K562 (cell line): ENCODE measurements around the gene ANKRD11. TPM values are rescaled to one million over a fixed set of nuclear protein-coding genes. Genes with fewer than 3 reads are reported as not detected.
A peak's percentile ranks its signal among the peaks of the same experiment; 100 is the strongest.

Source experiments
- CHD2 ChIP-seq: IDR thresholded peaks from 2 replicates; pipeline ENCODE4 v1.6.1; 2011; ENCODE audit warnings: low read depth, low read length
- DDX20 ChIP-seq: fragments of 450-650 bp; IDR thresholded peaks from 2 replicates; pipeline ENCODE4 v1.6.1; 2016; ENCODE audit warnings: missing genetic modification characterization, low read depth, mild to moderate bottlenecking, missing compliant biosample characterization, moderate library complexity
- EHMT2 ChIP-seq: fragments of 450-650 bp; IDR thresholded peaks from 2 replicates; pipeline ENCODE4 v1.6.1; 2018; ENCODE audit warnings: antibody characterized with exemption
- FOXA1 ChIP-seq: fragments of 450-650 bp; IDR thresholded peaks from 2 replicates; pipeline ENCODE4 v1.6.1; 2016; ENCODE audit warnings: mild to moderate bottlenecking, borderline replicate concordance
- GTF2A2 ChIP-seq: IDR thresholded peaks from 2 replicates; pipeline ENCODE4 v1.6.1; 2016; ENCODE audit warnings: mild to moderate bottlenecking, missing genetic modification characterization, missing compliant biosample characterization
- KDM2B ChIP-seq: fragments of 250-450 bp; sonication (Bioruptor Pico); IDR thresholded peaks from 2 replicates; pipeline ENCODE4 v1.8.0; 2021; ENCODE audit warnings: mild to moderate bottlenecking, moderate library complexity
- MLLT1 ChIP-seq, 2 experiments: fragments of 450-650 bp; IDR thresholded peaks; 2 replicates each; pipeline ENCODE4 v1.6.1; 2016
- NONO ChIP-seq, 2 experiments: fragments of 200-400 bp in 1 of 2; fragments of 450-650 bp in 1 of 2; formaldehyde crosslinking in 1 of 2; IDR thresholded peaks; 2 replicates each; pipeline ENCODE4 v1.6.1; 2017; ENCODE audit warnings: low read depth in 2 of 2, mild to moderate bottlenecking in 2 of 2, moderate library complexity in 2 of 2, low read length in 1 of 2
- SUPT5H ChIP-seq: fragments of 450-650 bp; IDR thresholded peaks from 2 replicates; pipeline ENCODE4 v1.6.1; 2016
- ZFX ChIP-seq: sonication (generic); formaldehyde crosslinking; IDR thresholded peaks from 2 replicates; pipeline ENCODE4 v1.8.0; 2022; ENCODE audit warnings: mild to moderate bottlenecking, missing genetic modification reagents, moderate library complexity
- ZNF583 ChIP-seq: fragments of 250-450 bp; sonication (Bioruptor Pico); IDR thresholded peaks from 2 replicates; pipeline ENCODE4 v1.4.0; 2020
- ZNF655 ChIP-seq: fragments of 250-450 bp; sonication (Bioruptor Pico); IDR thresholded peaks from 2 replicates; pipeline ENCODE4 v1.5.0; 2021
- polyA plus RNA-seq, 8 experiments: library from polyadenylated mRNA; depleted of rRNA in 4 of 8; stranded (reverse) in 5 of 8; unstranded in 3 of 8; fragments of >200 nt; fragmentation: Nextera tagmentation in 2 of 8; fragmentation: Illumina TruSeq in 1 of 8; extraction: Ambion mirVana in 2 of 8; extraction: Trizol in 1 of 8; gene quantifications; 2 replicates each; pipeline versions ENCODE4 v1.2.1 to v1.2.3, GENCODE V29; 2011 to 2014; ENCODE audit warnings: inconsistent platforms in 1 of 8, missing spikeins in 1 of 8
- total RNA-seq, 7 experiments: library from RNA; depleted of rRNA in 6 of 7; stranded (reverse); fragments of >200 nt in 6 of 7; fragmentation: Illumina TruSeq in 2 of 7; extraction: Trizol in 2 of 7; gene quantifications; 2 replicates each; pipeline versions ENCODE4 v1.2.1 to v1.2.3, GENCODE V29; 2011 to 2021; ENCODE audit warnings: low replicate concordance in 1 of 7
- TF ChIP-seq, protein P1 (sequence below): fragments of 450-650 bp; IDR thresholded peaks from 2 replicates; pipeline ENCODE4 v1.6.1; 2016; ENCODE audit warnings: low read depth
- TF ChIP-seq, protein P2 (sequence below): sonication (generic); formaldehyde crosslinking; IDR thresholded peaks from 2 replicates; pipeline ENCODE4 v1.8.1; 2023; ENCODE audit warnings: mild to moderate bottlenecking, missing genetic modification reagents

The ANKRD11 gene
- total and polyA plus RNA-seq, 9 of the 15 experiments (the other 6 are each of a cell fraction or from before 2014, with no cell fraction given), result 4.7 to 126 (median 31.7) TPM

DNA sequence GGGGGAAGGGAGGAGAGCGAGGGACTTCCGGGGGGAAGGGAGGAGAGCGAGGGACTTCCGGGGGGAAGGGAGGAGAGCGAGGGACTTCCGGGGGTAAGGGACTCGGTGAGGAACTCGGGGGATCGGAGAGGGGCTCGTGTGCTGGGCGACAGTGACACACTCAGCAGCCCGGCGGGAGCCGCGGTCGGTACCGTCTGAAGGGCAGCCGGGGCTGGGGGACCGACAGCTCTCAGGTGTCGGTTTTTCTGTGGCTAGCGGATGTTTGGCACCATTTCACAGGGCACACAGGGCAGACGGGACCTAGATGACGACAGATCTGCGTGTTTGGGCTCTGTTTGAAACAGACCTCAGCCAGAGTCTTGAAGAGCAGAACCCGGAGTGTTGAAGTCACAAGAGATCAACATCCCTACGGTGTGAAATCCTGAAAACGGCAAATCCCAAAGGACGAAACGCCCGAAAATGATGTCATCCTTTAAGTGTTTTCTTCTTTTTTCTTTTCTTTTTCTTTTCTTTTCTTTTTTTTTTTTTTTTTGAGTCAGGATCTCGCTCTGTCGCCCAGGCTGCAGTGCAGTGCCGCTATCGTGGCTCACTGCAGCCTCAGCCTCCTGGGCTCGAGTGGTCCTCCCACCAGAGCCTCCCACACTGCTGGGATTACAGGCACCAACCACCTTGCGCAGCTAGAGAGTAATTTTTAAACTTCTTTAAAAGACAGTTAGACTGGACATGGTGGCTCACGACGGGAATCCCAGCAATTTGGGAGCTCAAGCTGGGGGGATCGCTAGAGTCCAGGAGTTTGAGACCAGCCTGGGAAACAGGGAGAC lies 249.0 kb downstream of the ANKRD11 start (continued):
- TF ChIP-seq, protein P1, sequence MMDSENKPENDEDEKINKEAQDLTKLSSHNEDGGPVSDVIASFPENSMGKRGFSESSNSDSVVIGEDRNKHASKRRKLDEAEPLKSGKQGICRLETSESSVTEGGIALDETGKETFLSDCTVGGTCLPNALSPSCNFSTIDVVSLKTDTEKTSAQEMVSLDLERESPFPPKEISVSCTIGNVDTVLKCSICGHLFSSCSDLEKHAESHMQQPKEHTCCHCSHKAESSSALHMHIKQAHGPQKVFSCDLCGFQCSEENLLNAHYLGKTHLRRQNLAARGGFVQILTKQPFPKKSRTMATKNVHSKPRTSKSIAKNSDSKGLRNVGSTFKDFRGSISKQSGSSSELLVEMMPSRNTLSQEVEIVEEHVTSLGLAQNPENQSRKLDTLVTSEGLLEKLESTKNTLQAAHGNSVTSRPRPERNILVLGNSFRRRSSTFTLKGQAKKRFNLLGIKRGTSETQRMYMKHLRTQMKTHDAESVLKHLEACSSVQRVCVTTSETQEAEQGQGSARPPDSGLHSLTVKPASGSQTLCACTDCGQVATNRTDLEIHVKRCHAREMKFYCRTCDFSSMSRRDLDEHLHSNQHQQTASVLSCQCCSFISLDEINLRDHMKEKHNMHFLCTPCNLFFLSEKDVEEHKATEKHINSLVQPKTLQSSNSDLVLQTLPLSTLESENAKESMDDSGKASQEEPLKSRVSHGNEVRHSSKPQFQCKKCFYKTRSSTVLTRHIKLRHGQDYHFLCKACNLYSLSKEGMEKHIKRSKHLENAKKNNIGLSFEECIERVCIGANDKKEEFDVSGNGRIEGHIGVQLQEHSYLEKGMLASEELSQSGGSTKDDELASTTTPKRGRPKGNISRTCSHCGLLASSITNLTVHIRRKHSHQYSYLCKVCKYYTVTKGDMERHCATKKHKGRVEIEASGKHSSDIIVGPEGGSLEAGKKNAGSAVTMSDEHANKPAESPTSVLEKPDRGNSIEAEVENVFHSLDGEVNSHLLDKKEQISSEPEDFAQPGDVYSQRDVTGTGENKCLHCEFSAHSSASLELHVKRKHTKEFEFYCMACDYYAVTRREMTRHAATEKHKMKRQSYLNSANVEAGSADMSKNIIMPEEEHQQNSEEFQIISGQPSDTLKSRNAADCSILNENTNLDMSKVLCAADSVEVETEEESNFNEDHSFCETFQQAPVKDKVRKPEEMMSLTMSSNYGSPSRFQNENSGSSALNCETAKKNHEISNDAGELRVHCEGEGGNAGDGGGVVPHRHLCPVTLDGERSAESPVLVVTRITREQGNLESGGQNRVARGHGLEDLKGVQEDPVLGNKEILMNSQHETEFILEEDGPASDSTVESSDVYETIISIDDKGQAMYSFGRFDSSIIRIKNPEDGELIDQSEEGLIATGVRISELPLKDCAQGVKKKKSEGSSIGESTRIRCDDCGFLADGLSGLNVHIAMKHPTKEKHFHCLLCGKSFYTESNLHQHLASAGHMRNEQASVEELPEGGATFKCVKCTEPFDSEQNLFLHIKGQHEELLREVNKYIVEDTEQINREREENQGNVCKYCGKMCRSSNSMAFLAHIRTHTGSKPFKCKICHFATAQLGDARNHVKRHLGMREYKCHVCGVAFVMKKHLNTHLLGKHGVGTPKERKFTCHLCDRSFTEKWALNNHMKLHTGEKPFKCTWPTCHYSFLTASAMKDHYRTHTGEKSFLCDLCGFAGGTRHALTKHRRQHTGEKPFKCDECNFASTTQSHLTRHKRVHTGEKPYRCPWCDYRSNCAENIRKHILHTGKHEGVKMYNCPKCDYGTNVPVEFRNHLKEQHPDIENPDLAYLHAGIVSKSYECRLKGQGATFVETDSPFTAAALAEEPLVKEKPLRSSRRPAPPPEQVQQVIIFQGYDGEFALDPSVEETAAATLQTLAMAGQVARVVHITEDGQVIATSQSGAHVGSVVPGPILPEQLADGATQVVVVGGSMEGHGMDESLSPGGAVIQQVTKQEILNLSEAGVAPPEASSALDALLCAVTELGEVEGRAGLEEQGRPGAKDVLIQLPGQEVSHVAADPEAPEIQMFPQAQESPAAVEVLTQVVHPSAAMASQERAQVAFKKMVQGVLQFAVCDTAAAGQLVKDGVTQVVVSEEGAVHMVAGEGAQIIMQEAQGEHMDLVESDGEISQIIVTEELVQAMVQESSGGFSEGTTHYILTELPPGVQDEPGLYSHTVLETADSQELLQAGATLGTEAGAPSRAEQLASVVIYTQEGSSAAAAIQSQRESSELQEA, result no peak
- TF ChIP-seq SUPT5H (peak; percentile 98), DDX20 (tag) (no peak), EHMT2 (no peak), FOXA1 (no peak), ZNF655 (CRISPR knock-in tag) (no peak), ZFX (peak; percentile 26), KDM2B (no peak), NONO (IDR thresholded peaks at IDR 0.05; ENCODE audit: low read depth in 2 of 2, low read length in 1 of 2) (no peak), CHD2 (peak; percentile 30; the same call in 1 of the 2 replicates), GTF2A2 (tag) (no peak), MLLT1 (IDR thresholded peaks at IDR 0.05) (peak; percentile 26 to 63; a peak in 2 of 4 replicates), ZNF583 (no peak)
- TF ChIP-seq, protein P2, sequence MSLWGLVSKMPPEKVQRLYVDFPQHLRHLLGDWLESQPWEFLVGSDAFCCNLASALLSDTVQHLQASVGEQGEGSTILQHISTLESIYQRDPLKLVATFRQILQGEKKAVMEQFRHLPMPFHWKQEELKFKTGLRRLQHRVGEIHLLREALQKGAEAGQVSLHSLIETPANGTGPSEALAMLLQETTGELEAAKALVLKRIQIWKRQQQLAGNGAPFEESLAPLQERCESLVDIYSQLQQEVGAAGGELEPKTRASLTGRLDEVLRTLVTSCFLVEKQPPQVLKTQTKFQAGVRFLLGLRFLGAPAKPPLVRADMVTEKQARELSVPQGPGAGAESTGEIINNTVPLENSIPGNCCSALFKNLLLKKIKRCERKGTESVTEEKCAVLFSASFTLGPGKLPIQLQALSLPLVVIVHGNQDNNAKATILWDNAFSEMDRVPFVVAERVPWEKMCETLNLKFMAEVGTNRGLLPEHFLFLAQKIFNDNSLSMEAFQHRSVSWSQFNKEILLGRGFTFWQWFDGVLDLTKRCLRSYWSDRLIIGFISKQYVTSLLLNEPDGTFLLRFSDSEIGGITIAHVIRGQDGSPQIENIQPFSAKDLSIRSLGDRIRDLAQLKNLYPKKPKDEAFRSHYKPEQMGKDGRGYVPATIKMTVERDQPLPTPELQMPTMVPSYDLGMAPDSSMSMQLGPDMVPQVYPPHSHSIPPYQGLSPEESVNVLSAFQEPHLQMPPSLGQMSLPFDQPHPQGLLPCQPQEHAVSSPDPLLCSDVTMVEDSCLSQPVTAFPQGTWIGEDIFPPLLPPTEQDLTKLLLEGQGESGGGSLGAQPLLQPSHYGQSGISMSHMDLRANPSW (CRISPR knock-in tag), result no peak
